Fibroblast of villous mesenchyme (primary cell): ENCODE results near the gene VASN. TPM values are rescaled to one million over a fixed set of nuclear protein-coding genes. Genes with fewer than 3 reads are reported as not detected.

ENCODE experiments used
- DNase-seq: peaks from one replicate; pipeline ENCODE4 v3.0.0-alpha.2; 2010; ENCODE audit warnings: low read depth
- H3K4me3 ChIP-seq: 2 replicates; pipeline ENCODE4 v1.5.1; 2011; ENCODE audit warnings: low read depth, mild to moderate bottlenecking, low read length
- CTCF ChIP-seq: IDR thresholded peaks from 2 replicates; pipeline ENCODE4 v1.5.1; 2012; ENCODE audit warnings: low read depth, mild to moderate bottlenecking, low read length; ENCODE audit not compliant: insufficient read depth
- total RNA-seq: library from RNA; depleted of rRNA; stranded (reverse); fragments of >200 nt; gene quantifications from 2 replicates; pipeline ENCODE4 v1.2.3, GENCODE V29; 2012

VASN gene
- total RNA-seq, 1 donor: 133 TPM

- peak within 1 kb of the TSS; percentile 77 for H3K4me3 ChIP-seq
- TF ChIP-seq CTCF: no peak
- DNase-seq: peak; percentile 95
Measured at GRCh38 chr16:4350787-4351659, 20.6 kb upstream of the VASN start, which contains the start of gene PAM16. Gene PAM16 (minus strand): TSS chr16:4351321. CDS start chr16:4351234, 87 bp downstream.

- no peak for TF ChIP-seq CTCF
- H3K4me3 ChIP-seq: no peak overlapping the region
- no peak for DNase-seq
Measured at GRCh38 chr16:4351880-4352279, 19.8 kb upstream of the VASN start.

- TF ChIP-seq CTCF: no peak
Measured at GRCh38 chr16:4352843-4353242, 18.8 kb upstream of the VASN start.

DNA sequence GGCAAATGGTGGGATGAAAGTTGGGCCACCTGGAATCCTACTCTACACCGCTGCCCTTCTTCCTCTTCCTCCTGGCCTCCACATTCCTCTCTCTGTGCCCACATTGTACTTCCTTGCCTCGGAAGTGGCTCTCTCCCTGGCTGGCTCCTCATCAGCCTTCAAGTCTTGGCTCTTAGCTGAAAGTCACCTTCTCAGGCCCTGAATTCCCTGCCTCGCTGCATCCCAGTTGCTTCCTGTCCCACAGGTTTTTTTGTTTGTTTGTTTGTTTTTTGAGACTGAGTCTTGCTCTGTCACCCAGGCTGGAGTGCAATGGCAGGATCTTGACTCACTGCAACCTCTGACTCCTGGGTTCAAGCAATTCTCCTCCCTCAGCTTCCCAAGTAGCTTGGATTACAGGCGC is 18.0 kb upstream of the VASN start:
- no peak for DNase-seq
- TF ChIP-seq CTCF: no peak
- no peak overlapping the region for H3K4me3 ChIP-seq

More at GRCh38 chr16:4352843-4353242, 18.8 kb upstream of the VASN start:
- no peak overlapping the region for H3K4me3 ChIP-seq
- DNase-seq: no peak

- TF ChIP-seq CTCF: no peak
Measured at GRCh38 chr16:4354512-4355409, 16.9 kb upstream of the VASN start.

DNA sequence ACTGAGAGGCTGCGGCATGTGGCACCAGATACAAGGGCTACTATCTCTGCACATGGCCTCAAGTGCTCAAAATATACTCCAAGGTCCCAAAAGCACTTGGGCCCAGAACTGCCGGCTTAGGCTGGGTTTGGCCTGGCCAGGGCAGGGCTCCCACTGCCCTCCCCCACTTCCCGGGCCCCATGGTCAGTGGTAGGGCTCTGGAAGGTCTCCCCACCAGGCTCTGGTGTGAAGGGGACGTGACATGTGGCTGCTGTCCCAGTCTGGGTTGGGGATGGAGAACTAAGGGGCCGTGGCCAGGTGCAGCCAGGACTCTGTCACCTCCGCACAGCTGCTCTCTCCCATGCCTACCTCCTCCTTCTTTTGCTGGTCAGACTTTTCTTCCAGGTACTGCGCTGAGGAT is 14.8 kb upstream of the VASN start:
- TF ChIP-seq CTCF: no peak
- DNase-seq: no peak
- no peak overlapping the region for H3K4me3 ChIP-seq

More at GRCh38 chr16:4354512-4355409, 16.9 kb upstream of the VASN start:
- no peak for DNase-seq
- H3K4me3 ChIP-seq: no peak overlapping the region
